ENCODE results near the gene SHCBP1. TPM values are rescaled to one million over a fixed set of nuclear protein-coding genes. Genes with fewer than 3 reads are reported as not detected.

Gene SHCBP1
- total RNA-seq, 1 donor from 2014 or later: 7.7 TPM

Other genes with a start within 250 kb of the SHCBP1 start
- gene VPS35, start 67.8 kb upstream of the SHCBP1 start, total RNA-seq: 71.8 TPM
- gene ORC6, start 68.3 kb upstream of the SHCBP1 start, total RNA-seq: 7.2 TPM
- 0.08 TPM for gene MYLK3, start 127.0 kb upstream of the SHCBP1 start, total RNA-seq
- gene C16orf87, start 209.8 kb upstream of the SHCBP1 start, total RNA-seq: 5.9 TPM

Data from esophagus mucosa (tissue), 1 donor.